ENCODE data around the gene SAT1. TPM values are rescaled to one million over a fixed set of nuclear protein-coding genes. Genes with fewer than 3 reads are reported as not detected.
A peak's percentile ranks its signal among the peaks of the same experiment; 100 is the strongest.

SAT1 gene
- total RNA-seq, 2 donors from 2014 or later = 301 to 608 TPM

- Histone ChIP-seq H3K27me3 (no peaks in the 10 kb centered on the region), H3K36me3 (no peaks in the 10 kb centered on the region), H3K4me1 (no peaks in the 10 kb centered on the region), H3K4me3 (no peak overlapping the region), H3K27ac (no peak overlapping the region), H3K9ac (ENCODE audit: low read depth in 2 of 2, low read length in 2 of 2) (no peak overlapping the region), H3K9me3 (no peaks in the 10 kb centered on the region)
- intact Hi-C loops (cut with DNase I) = no loop called here
- no peak for TF ChIP-seq CTCF (IDR thresholded peaks at IDR 0.05)
- DNase-seq = no peak
These were observed 36.6 kb downstream of the SAT1 start for GRCh38 chrX:23819385-23820234.

- no peak overlapping the region for H3K9ac ChIP-seq (ENCODE audit: low read depth in 2 of 2, low read length in 2 of 2)
- H3K27ac ChIP-seq = no peak overlapping the region
- TF ChIP-seq CTCF (IDR thresholded peaks at IDR 0.05) = no peak
- H3K9me3 ChIP-seq = no peaks in the 10 kb centered on the region
- no peaks in the 10 kb centered on the region for H3K27me3 ChIP-seq
- no peaks in the 10 kb centered on the region for H3K36me3 ChIP-seq
- H3K4me3 ChIP-seq = no peak overlapping the region
- no peaks in the 10 kb centered on the region for H3K4me1 ChIP-seq
- DNase-seq = no peak
- intact Hi-C loops (cut with DNase I) = no loop called here
These were observed 37.3 kb downstream of the SAT1 start for GRCh38 chrX:23820235-23820782.

GRCh38 chrX:23821847-23822246 is 38.9 kb downstream of the SAT1 start:
- H3K27ac ChIP-seq = peak overlapping the region; percentile 79
- TF ChIP-seq CTCF (IDR thresholded peaks at IDR 0.05) = no peak
- H3K9ac ChIP-seq (ENCODE audit: low read depth in 2 of 2, low read length in 2 of 2) = no peak overlapping the region
- DNase-seq = no peak
- no peaks in the 10 kb centered on the region for H3K27me3 ChIP-seq
- H3K4me3 ChIP-seq = no peak overlapping the region
- H3K4me1 ChIP-seq = no peaks in the 10 kb centered on the region
- intact Hi-C loops (cut with DNase I) = no loop called here
- H3K9me3 ChIP-seq = no peaks in the 10 kb centered on the region
- H3K36me3 ChIP-seq = no peaks in the 10 kb centered on the region

GRCh38 chrX:23822397-23822796 is 39.4 kb downstream of the SAT1 start:
- H3K9ac ChIP-seq (ENCODE audit: low read depth in 2 of 2, low read length in 2 of 2) = no peak overlapping the region

GRCh38 chrX:23822841-23823240 is 39.9 kb downstream of the SAT1 start:
- H3K27ac ChIP-seq = peak overlapping the region; percentile 79
- no peak overlapping the region for H3K9ac ChIP-seq (ENCODE audit: low read depth in 2 of 2, low read length in 2 of 2)
- DNase-seq = no peak
- H3K4me1 ChIP-seq = no peaks in the 10 kb centered on the region
- no peaks in the 10 kb centered on the region for H3K9me3 ChIP-seq
- H3K36me3 ChIP-seq = no peaks in the 10 kb centered on the region
- no peaks in the 10 kb centered on the region for H3K27me3 ChIP-seq
- no peak overlapping the region for H3K4me3 ChIP-seq
- intact Hi-C loops (cut with DNase I) = no loop called here
- no peak for TF ChIP-seq CTCF (IDR thresholded peaks at IDR 0.05)

More at GRCh38 chrX:23822397-23822796, 39.4 kb downstream of the SAT1 start:
- Histone ChIP-seq H3K36me3 (no peaks in the 10 kb centered on the region), H3K4me1 (no peaks in the 10 kb centered on the region), H3K27ac (peak overlapping the region; percentile 79), H3K27me3 (no peaks in the 10 kb centered on the region), H3K9me3 (no peaks in the 10 kb centered on the region), H3K4me3 (no peak overlapping the region)
- peak; percentile 64 for DNase-seq
- no peak for TF ChIP-seq CTCF (IDR thresholded peaks at IDR 0.05)
- intact Hi-C loops (cut with DNase I) = no loop called here
